LHCN-M2 (cell line): ENCODE results near the gene FAM20C. TPM values are rescaled to one million over a fixed set of nuclear protein-coding genes. Genes with fewer than 3 reads are reported as not detected.

Source experiments
- DNase-seq: peaks from one replicate; pipeline ENCODE4 v3.0.0-alpha.2; 2012; ENCODE audit warnings: low read depth
- total RNA-seq: library from RNA; depleted of rRNA; stranded (reverse); fragments of >200 nt; gene quantifications from 2 replicates; pipeline ENCODE4 v1.2.3, GENCODE V29; 2014

FAM20C gene
- total RNA-seq, 1 experiment from 2014 or later = 36.4 TPM

GRCh38 chr7:208130-208673, 15.8 kb downstream of the FAM20C start:
- no peak for DNase-seq

GRCh38 chr7:208816-209215, 16.4 kb downstream of the FAM20C start:
- no peak for DNase-seq

GRCh38 chr7:209416-209815, 17.0 kb downstream of the FAM20C start:
- no peak for DNase-seq

GRCh38 chr7:209906-210305, 17.5 kb downstream of the FAM20C start:
- no peak for DNase-seq

GRCh38 chr7:210401-210925, 18.1 kb downstream of the FAM20C start:
- DNase-seq = no peak

GRCh38 chr7:211033-211714, 18.8 kb downstream of the FAM20C start:
- DNase-seq = no peak

GRCh38 chr7:211715-212058, 19.3 kb downstream of the FAM20C start:
- no peak for DNase-seq

GRCh38 chr7:212754-213153, 20.4 kb downstream of the FAM20C start:
- no peak for DNase-seq

GRCh38 chr7:213324-213993, 21.1 kb downstream of the FAM20C start:
- DNase-seq = no peak

- DNase-seq = peak; percentile 40
Observed at GRCh38 chr7:214410-215212, 22.2 kb downstream of the FAM20C start.

- DNase-seq = peak; percentile 18
Observed at GRCh38 chr7:216360-217300, 24.3 kb downstream of the FAM20C start.

GRCh38 chr7:217781-218180, 25.4 kb downstream of the FAM20C start:
- DNase-seq = no peak

GRCh38 chr7:218316-218715, 25.9 kb downstream of the FAM20C start:
- no peak for DNase-seq

- DNase-seq = no peak
Observed at GRCh38 chr7:218896-219580, 26.7 kb downstream of the FAM20C start.

- DNase-seq = no peak
Observed at GRCh38 chr7:219581-220150, 27.3 kb downstream of the FAM20C start.

- DNase-seq = no peak
Observed at GRCh38 chr7:220151-220841, 27.9 kb downstream of the FAM20C start.

GRCh38 chr7:221978-222715, 29.8 kb downstream of the FAM20C start:
- no peak for DNase-seq

- no peak for DNase-seq
Observed at GRCh38 chr7:222716-223041, 30.3 kb downstream of the FAM20C start.
